Measurements from ENCODE around the gene TSPAN1. TPM values are rescaled to one million over a fixed set of nuclear protein-coding genes. Genes with fewer than 3 reads are reported as not detected.
"Not testable (repeated sequence)": the region's sequence is repeated elsewhere in the genome, so short reads cannot be mapped to it uniquely, and the experiment has no call there.

TSPAN1 gene
- total RNA-seq, 1 donor from 2014 or later = 6.9 TPM

GRCh38 chr1:46218443-46218842 lies 43.6 kb downstream of the TSPAN1 start:
- Histone ChIP-seq H3K27me3 (no peaks in the 10 kb centered on the region), H3K36me3 (no peaks in the 10 kb centered on the region), H3K9me3 (no peaks in the 10 kb centered on the region), H3K4me3 (no peak overlapping the region), H3K27ac (no peak overlapping the region), H3K4me1 (no peaks in the 10 kb centered on the region)
- no peak for DNase-seq
- intact Hi-C loops (cut with DNase I) = no loop called here
- no peak for TF ChIP-seq CTCF (IDR thresholded peaks at IDR 0.05)
- peak; percentile 46 for ATAC-seq

GRCh38 chr1:46219551-46220520 lies 44.9 kb downstream of the TSPAN1 start:
- no peaks in the 10 kb centered on the region for H3K4me1 ChIP-seq
- no peak for TF ChIP-seq CTCF (IDR thresholded peaks at IDR 0.05)
- no peak overlapping the region for H3K4me3 ChIP-seq
- no peaks in the 10 kb centered on the region for H3K9me3 ChIP-seq
- no peak overlapping the region for H3K27ac ChIP-seq
- H3K36me3 ChIP-seq = no peaks in the 10 kb centered on the region
- no peaks in the 10 kb centered on the region for H3K27me3 ChIP-seq
- intact Hi-C loops (cut with DNase I) = no loop called here
- DNase-seq (no peak), ATAC-seq (no peak)

GRCh38 chr1:46220808-46221207 lies 45.9 kb downstream of the TSPAN1 start:
- no peak overlapping the region for H3K27ac ChIP-seq
- DNase-seq (no peak), ATAC-seq (no peak)
- TF ChIP-seq CTCF (IDR thresholded peaks at IDR 0.05) = no peak
- intact Hi-C loops (cut with DNase I) = no loop called here
- H3K9me3 ChIP-seq = no peaks in the 10 kb centered on the region
- no peaks in the 10 kb centered on the region for H3K4me1 ChIP-seq
- no peak overlapping the region for H3K4me3 ChIP-seq
- no peaks in the 10 kb centered on the region for H3K27me3 ChIP-seq
- no peaks in the 10 kb centered on the region for H3K36me3 ChIP-seq

- no peak for ATAC-seq
- Histone ChIP-seq H3K9me3 (no peaks in the 10 kb centered on the region), H3K27ac (no peak overlapping the region), H3K36me3 (no peaks in the 10 kb centered on the region), H3K4me1 (no peaks in the 10 kb centered on the region), H3K4me3 (no peak overlapping the region), H3K27me3 (no peaks in the 10 kb centered on the region)
- DNase-seq = no peak
- no peak for TF ChIP-seq CTCF (IDR thresholded peaks at IDR 0.05)
- intact Hi-C loops (cut with DNase I) = no loop called here
Observed at GRCh38 chr1:46221749-46222148, 46.9 kb downstream of the TSPAN1 start.

- H3K4me1 ChIP-seq; intact Hi-C loops (cut with DNase I); DNase-seq; H3K36me3 ChIP-seq; ATAC-seq; H3K27me3 ChIP-seq; H3K27ac ChIP-seq; H3K9me3 ChIP-seq; H3K4me3 ChIP-seq: not testable (repeated sequence)
Observed at GRCh38 chr1:46223055-46223454, 48.2 kb downstream of the TSPAN1 start.

- H3K4me1 ChIP-seq = no peaks in the 10 kb centered on the region
- no peaks in the 10 kb centered on the region for H3K36me3 ChIP-seq
- DNase-seq = peak; percentile 70
- intact Hi-C loops (cut with DNase I) = no loop called here
- no peaks in the 10 kb centered on the region for H3K27me3 ChIP-seq
- no peaks in the 10 kb centered on the region for H3K9me3 ChIP-seq
- TF ChIP-seq CTCF (IDR thresholded peaks at IDR 0.05) = peak; percentile 93
- H3K27ac ChIP-seq = no peak overlapping the region
- ATAC-seq = peak; percentile 94
- no peak overlapping the region for H3K4me3 ChIP-seq
Observed at GRCh38 chr1:46223472-46223943, 48.6 kb downstream of the TSPAN1 start.

Data from upper lobe of right lung (tissue), 1 donor.